ENCODE measurements around the gene RSBN1L.

DNA sequence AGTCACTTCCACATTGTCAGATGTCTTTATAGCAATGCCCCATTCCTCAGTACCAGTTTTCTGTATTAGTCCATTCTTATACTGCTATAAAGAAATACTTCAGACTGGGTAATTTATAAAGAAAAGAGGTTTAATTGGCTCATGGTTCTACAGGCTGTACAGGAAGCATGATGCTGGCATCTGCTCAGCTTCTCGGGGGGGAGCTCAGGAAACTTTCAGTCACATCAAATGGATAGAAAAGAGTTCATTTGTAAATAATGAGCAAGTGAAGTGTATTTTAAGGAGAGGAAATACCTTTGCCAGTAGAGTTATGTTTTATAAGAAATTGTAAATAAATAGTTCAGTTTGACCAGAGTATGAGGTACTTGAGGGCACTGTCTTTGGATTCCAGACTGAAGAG, 51.5 kb downstream of the RSBN1L start:
- TF ChIP-seq POLR2A (IDR thresholded peaks at IDR 0.05; ENCODE audit: low read length): no peak
- TF ChIP-seq GATA1 (IDR thresholded peaks at IDR 0.05; ENCODE audit: low read depth, low read length): no peak
